K562 (cell line): Measurements from ENCODE around the gene MRPL52.

Source experiments
- CBX5 ChIP-seq: IDR thresholded peaks from 2 replicates; pipeline ENCODE4 v1.6.1; 2014; ENCODE audit warnings: low read depth, borderline replicate concordance
- NFE2L1 ChIP-seq: fragments of 450-650 bp; IDR thresholded peaks from 2 replicates; pipeline ENCODE4 v1.6.1; 2016; ENCODE audit warnings: missing genetic modification characterization, low read depth, mild to moderate bottlenecking, missing compliant biosample characterization, moderate library complexity, borderline replicate concordance
- RNF2 ChIP-seq: sonication (generic); IDR thresholded peaks from 2 replicates; pipeline ENCODE4 v1.6.1; 2016
- SAFB ChIP-seq: fragments of 200-400 bp; formaldehyde crosslinking; IDR thresholded peaks from 2 replicates; pipeline ENCODE4 v1.6.1; 2017; ENCODE audit warnings: low read depth, low read length, borderline replicate concordance
- SNRNP70 ChIP-seq: fragments of 200-400 bp; formaldehyde crosslinking; optimal IDR thresholded peaks from 2 replicates; pipeline ENCODE3; 2017; ENCODE audit warnings: low read depth, low read length
- TCF7L2 ChIP-seq: fragments of 150-350 bp; IDR thresholded peaks from 2 replicates; pipeline ENCODE4 v1.6.1; 2016; ENCODE audit warnings: low read depth, mild to moderate bottlenecking, low read length, moderate library complexity
- ZNF212 ChIP-seq: fragments of 450-650 bp; formaldehyde crosslinking; IDR thresholded peaks from 2 replicates; pipeline ENCODE4 v1.4.0; 2020; ENCODE audit warnings: mild to moderate bottlenecking
- TF ChIP-seq, protein P1 (sequence below), 3 experiments: IDR thresholded peaks in 2 of 3; conservative IDR thresholded peaks in 1 of 3; 2 replicates each; pipeline ENCODE4 v1.5.1; 2011 to 2012; ENCODE audit warnings: low read length in 3 of 3, mild to moderate bottlenecking in 3 of 3, control low read depth in 2 of 3, improper control_type of control experiment in 1 of 3, inconsistent platforms in 1 of 3, low read depth in 1 of 3, mixed read lengths in 1 of 3, moderate library complexity in 1 of 3; ENCODE audit not compliant: insufficient read depth in 2 of 3
- TF ChIP-seq, protein P2 (sequence below): IDR thresholded peaks from 2 replicates; pipeline ENCODE4 v1.6.1; 2016; ENCODE audit warnings: missing genetic modification characterization, missing compliant biosample characterization
- TF ChIP-seq, protein P3 (sequence below): sonication (generic); formaldehyde crosslinking; IDR thresholded peaks from 2 replicates; pipeline ENCODE4 v1.9.0; 2022; ENCODE audit warnings: mild to moderate bottlenecking, missing genetic modification reagents

DNA sequence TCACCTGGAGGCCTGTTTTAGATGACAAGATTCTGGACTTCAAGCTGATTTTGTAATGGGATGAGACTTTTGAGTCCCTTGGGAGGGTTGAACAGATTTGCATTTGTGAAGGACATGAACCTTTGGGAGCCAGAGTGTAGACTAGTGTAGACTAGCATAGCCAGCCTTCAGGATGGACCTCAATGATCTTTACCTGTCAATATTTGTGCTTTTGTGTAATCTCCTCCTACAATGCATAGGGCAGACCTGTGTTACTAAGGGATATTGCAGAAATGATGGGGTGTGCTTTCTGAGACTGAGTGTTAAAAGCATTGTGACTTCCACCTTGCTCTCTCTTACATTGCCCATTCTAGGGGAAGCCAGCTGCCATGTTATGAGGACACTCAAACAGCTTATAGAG lies 32.0 kb downstream of the MRPL52 start:
- TF ChIP-seq CBX5 (no peak), SAFB (no peak), NFE2L1 (no peak), TCF7L2 (no peak), ZNF212 (CRISPR knock-in tag) (no peak), SNRNP70 (no peak), RNF2 (no peak)
- TF ChIP-seq, protein P1, sequence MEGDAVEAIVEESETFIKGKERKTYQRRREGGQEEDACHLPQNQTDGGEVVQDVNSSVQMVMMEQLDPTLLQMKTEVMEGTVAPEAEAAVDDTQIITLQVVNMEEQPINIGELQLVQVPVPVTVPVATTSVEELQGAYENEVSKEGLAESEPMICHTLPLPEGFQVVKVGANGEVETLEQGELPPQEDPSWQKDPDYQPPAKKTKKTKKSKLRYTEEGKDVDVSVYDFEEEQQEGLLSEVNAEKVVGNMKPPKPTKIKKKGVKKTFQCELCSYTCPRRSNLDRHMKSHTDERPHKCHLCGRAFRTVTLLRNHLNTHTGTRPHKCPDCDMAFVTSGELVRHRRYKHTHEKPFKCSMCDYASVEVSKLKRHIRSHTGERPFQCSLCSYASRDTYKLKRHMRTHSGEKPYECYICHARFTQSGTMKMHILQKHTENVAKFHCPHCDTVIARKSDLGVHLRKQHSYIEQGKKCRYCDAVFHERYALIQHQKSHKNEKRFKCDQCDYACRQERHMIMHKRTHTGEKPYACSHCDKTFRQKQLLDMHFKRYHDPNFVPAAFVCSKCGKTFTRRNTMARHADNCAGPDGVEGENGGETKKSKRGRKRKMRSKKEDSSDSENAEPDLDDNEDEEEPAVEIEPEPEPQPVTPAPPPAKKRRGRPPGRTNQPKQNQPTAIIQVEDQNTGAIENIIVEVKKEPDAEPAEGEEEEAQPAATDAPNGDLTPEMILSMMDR (IDR thresholded peaks at IDR 0.05 in 2 of 3, conservative IDR thresholded peaks at IDR 0.05 in 1 of 3; ENCODE audit: insufficient read depth in 2 of 3, low read depth in 1 of 3, low read length in 3 of 3) = no peak
- TF ChIP-seq, protein P2, sequence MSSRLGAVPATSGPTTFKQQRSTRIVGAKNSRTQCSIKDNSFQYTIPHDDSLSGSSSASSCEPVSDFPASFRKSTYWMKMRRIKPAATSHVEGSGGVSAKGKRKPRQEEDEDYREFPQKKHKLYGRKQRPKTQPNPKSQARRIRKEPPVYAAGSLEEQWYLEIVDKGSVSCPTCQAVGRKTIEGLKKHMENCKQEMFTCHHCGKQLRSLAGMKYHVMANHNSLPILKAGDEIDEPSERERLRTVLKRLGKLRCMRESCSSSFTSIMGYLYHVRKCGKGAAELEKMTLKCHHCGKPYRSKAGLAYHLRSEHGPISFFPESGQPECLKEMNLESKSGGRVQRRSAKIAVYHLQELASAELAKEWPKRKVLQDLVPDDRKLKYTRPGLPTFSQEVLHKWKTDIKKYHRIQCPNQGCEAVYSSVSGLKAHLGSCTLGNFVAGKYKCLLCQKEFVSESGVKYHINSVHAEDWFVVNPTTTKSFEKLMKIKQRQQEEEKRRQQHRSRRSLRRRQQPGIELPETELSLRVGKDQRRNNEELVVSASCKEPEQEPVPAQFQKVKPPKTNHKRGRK (tag) = no peak
- TF ChIP-seq, protein P3, sequence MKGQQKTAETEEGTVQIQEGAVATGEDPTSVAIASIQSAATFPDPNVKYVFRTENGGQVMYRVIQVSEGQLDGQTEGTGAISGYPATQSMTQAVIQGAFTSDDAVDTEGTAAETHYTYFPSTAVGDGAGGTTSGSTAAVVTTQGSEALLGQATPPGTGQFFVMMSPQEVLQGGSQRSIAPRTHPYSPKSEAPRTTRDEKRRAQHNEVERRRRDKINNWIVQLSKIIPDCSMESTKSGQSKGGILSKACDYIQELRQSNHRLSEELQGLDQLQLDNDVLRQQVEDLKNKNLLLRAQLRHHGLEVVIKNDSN (CRISPR knock-in tag) = no peak
